ENCODE data around the gene ZC3H7A.

ZC3H7A gene, protein sequence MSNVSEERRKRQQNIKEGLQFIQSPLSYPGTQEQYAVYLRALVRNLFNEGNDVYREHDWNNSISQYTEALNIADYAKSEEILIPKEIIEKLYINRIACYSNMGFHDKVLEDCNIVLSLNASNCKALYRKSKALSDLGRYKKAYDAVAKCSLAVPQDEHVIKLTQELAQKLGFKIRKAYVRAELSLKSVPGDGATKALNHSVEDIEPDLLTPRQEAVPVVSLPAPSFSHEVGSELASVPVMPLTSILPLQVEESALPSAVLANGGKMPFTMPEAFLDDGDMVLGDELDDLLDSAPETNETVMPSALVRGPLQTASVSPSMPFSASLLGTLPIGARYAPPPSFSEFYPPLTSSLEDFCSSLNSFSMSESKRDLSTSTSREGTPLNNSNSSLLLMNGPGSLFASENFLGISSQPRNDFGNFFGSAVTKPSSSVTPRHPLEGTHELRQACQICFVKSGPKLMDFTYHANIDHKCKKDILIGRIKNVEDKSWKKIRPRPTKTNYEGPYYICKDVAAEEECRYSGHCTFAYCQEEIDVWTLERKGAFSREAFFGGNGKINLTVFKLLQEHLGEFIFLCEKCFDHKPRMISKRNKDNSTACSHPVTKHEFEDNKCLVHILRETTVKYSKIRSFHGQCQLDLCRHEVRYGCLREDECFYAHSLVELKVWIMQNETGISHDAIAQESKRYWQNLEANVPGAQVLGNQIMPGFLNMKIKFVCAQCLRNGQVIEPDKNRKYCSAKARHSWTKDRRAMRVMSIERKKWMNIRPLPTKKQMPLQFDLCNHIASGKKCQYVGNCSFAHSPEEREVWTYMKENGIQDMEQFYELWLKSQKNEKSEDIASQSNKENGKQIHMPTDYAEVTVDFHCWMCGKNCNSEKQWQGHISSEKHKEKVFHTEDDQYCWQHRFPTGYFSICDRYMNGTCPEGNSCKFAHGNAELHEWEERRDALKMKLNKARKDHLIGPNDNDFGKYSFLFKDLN

DNA sequence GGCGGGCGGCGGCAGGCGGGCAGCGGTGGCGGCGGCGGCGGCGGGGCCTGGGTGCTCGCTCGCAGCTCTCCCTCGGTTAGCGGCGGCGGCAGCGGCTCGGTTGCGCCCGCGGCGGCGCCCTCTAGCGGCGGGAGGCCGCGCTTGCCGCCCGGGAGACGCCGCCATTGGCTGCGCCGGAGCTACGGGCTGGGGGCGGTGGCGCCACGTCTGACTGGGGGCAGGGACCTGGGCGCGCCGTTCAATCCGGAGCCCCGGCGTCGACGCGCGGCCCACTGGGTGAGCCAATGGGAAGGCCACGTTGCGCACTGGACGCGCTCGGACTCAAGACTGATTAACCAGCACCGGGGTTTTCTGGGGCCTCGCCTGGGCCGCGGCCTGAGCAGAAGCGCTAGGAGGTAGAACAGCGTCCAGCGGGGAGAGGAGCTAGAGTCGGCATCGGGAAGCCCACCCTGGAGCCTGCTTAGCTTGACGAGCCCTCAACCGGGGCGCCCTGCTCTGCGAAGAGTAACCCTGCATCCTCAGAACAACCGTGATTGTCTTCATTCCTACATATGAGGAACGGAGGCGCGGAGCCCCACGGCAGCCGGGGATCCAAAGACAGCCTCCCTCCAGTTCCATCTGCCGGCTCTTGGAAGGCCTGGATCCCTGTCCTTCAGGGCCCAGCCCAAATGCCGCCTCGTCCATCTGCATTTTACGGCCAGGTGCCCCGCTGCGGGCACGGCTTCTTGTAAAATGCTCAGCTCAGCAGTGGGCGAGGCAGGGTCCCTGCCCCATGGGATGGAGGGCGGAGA is at the start of gene ZC3H7A:
Gene ZC3H7A (minus strand): TSS at position 93 of the 791 bp plus-strand sequence. CDS start 14,904 bp downstream, outside the sequence.
- TF ChIP-seq, protein P1, sequence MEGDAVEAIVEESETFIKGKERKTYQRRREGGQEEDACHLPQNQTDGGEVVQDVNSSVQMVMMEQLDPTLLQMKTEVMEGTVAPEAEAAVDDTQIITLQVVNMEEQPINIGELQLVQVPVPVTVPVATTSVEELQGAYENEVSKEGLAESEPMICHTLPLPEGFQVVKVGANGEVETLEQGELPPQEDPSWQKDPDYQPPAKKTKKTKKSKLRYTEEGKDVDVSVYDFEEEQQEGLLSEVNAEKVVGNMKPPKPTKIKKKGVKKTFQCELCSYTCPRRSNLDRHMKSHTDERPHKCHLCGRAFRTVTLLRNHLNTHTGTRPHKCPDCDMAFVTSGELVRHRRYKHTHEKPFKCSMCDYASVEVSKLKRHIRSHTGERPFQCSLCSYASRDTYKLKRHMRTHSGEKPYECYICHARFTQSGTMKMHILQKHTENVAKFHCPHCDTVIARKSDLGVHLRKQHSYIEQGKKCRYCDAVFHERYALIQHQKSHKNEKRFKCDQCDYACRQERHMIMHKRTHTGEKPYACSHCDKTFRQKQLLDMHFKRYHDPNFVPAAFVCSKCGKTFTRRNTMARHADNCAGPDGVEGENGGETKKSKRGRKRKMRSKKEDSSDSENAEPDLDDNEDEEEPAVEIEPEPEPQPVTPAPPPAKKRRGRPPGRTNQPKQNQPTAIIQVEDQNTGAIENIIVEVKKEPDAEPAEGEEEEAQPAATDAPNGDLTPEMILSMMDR (IDR thresholded peaks at IDR 0.05; ENCODE audit: low read depth, low read length, missing control alignments), result peak; percentile 63
- peak; percentile 86 for DNase-seq (ENCODE audit: low read depth)
- H3K4me3 ChIP-seq (ENCODE audit: low read depth, low read length), result peak within 1 kb of the TSS; percentile 92

DNA sequence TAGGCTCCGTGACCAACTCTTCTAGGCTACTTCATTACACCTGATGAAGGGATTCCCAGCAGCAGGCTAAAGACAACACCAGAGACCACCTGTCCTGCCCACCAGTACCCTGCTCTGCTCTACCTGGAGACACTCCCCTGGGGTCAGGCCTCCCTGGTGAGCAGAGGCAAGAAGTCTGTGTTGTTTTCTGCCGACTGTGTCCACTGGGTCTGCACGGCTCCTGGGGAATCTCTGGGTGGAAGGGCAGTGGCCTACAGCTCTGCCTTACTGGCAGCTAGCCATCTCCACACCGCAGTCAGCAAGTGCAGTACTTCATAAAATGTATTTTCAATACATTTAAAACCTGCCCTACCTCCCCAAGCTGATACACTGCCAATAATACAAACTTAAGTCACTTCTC is 47.4 kb upstream of the ZC3H7A start:
- TF ChIP-seq, protein P1 (IDR thresholded peaks at IDR 0.05; ENCODE audit: low read depth, low read length, missing control alignments), result no peak
- no peak for DNase-seq (ENCODE audit: low read depth)
- no peak overlapping the region for H3K4me3 ChIP-seq (ENCODE audit: low read depth, low read length)

DNA sequence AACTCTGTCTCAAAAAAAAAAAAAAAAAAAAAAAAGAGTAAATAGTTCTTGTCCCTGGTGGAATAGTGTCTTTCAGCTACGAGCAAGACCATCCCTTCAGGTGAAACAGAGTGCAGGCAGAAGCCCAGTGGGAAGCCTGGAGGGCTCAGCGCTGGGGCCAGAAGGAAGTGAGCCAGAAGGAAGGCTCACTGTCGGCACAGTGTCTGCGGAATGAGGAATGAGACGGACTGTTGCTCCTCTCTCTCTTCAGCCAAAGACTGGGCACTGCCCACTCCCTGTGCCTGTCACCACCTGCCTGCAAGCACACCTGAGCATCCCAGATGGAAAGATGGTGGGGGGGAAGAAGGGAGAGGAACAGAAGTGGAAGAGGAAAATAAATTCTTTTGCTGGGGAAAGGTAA is 46.8 kb upstream of the ZC3H7A start:
- H3K4me3 ChIP-seq (ENCODE audit: low read depth, low read length), result no peak overlapping the region
- TF ChIP-seq, protein P1 (IDR thresholded peaks at IDR 0.05; ENCODE audit: low read depth, low read length, missing control alignments), result no peak
- no peak for DNase-seq (ENCODE audit: low read depth)

DNA sequence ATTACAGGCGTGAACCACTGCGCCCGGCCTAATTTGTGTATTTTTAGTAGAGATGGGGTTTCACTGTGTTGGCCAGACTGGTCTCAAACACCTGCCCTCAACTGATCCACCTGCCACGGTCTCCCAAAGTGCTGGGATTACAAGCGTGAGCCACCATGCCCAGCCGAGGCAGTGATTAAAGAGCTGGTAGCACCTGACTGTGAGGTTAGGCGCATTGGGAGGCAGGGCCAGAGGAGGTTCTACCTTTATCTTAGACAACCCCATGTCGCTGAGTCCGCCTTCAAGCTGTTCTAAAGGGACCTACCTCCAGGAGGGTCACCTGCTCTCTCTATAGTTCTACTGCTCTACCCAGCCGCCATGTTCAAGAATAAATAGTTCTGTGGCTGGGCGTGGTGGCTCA is 46.1 kb upstream of the ZC3H7A start:
- DNase-seq (ENCODE audit: low read depth), result no peak
- TF ChIP-seq, protein P1 (IDR thresholded peaks at IDR 0.05; ENCODE audit: low read depth, low read length, missing control alignments), result no peak
- no peak overlapping the region for H3K4me3 ChIP-seq (ENCODE audit: low read depth, low read length)

DNA sequence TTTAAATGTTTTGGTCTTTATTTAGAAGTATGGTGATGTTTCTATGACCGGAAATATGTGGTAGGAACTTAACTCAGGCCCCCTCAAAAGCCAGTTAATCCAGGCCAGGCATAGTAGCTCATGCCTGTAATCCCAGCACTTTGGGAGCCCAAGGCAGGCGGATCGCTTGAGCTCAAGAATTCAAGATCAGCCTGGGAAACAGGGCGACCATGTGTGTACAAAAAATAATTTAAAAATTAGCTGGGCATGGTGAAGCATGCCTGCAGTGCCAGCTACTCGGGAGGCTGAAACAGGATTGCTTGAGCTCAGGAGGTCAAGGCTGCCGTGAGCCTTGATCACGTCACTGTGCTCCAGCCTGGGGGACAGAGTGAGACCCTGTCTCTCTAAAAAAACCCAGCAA is 44.0 kb upstream of the ZC3H7A start:
- H3K4me3 ChIP-seq (ENCODE audit: low read depth, low read length), result no peak overlapping the region
- DNase-seq (ENCODE audit: low read depth), result no peak
- TF ChIP-seq, protein P1 (IDR thresholded peaks at IDR 0.05; ENCODE audit: low read depth, low read length, missing control alignments), result no peak

DNA sequence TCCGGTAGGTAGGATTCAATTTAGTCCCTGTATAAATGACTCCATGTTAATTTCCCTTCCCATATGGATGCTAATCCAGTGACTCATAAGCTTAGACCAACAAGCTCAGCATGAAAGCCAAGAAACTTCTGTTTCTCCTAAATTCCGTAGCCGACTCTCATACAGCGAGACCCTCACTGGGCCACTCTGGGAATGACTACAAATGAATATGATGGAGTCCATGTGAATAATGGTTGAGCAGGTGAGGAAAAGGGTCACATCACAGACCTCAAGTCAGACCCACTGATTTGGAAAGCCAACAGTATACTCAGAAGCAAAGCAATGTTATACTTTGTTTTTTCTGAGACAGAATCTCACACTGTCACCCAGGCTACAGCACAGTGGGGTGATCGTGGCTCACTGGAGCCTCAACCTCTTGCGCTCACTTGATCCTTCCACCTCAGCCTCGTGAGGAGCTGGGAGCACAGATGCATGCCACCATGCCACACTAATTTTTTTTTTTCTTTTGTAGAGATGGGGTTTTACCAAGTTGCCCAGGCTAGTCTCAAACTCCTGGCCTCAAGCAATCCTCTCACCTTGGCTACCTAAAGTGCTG is 39.7 kb upstream of the ZC3H7A start:
- no peak for DNase-seq (ENCODE audit: low read depth)
- no peak overlapping the region for H3K4me3 ChIP-seq (ENCODE audit: low read depth, low read length)
- TF ChIP-seq, protein P1 (IDR thresholded peaks at IDR 0.05; ENCODE audit: low read depth, low read length, missing control alignments), result no peak

Data from GM12864 (cell line).